K562 (cell line): Measurements from ENCODE around the gene SPEM1.

Experiments used
- CREB1 ChIP-seq, 2 experiments: sonication (generic) in 1 of 2; formaldehyde crosslinking in 1 of 2; IDR thresholded peaks; 2 replicates each; pipeline versions ENCODE4 v1.6.1 to v1.8.0; 2012 to 2022; ENCODE audit warnings: inconsistent platforms in 1 of 2, mild to moderate bottlenecking in 1 of 2, missing genetic modification reagents in 1 of 2, moderate library complexity in 1 of 2
- FOXP4 ChIP-seq: sonication (generic); formaldehyde crosslinking; IDR thresholded peaks from 2 replicates; pipeline ENCODE4 v1.8.0; 2022; ENCODE audit warnings: mild to moderate bottlenecking, missing genetic modification reagents, borderline replicate concordance
- TARDBP ChIP-seq: fragments of 450-650 bp; IDR thresholded peaks from 2 replicates; pipeline ENCODE4 v1.6.1; 2016

GRCh38 chr17:7435676-7436555 lies 15.8 kb downstream of the SPEM1 start:
- no peak for TF ChIP-seq TARDBP
- no peak for TF ChIP-seq FOXP4
- no peak for TF ChIP-seq CREB1 (IDR thresholded peaks at IDR 0.05)
- no peak for TF ChIP-seq CREB1 (CRISPR knock-in tag; IDR thresholded peaks at IDR 0.05)
